ENCODE data around the gene NHERF1. TPM values are rescaled to one million over a fixed set of nuclear protein-coding genes. Genes with fewer than 3 reads are reported as not detected.

Gene NHERF1
- total and polyA plus RNA-seq, 2 of the 8 experiments (the other 6 are each of a cell fraction or from before 2014, with no cell fraction given), result 92.9 to 99.2 TPM

DNA sequence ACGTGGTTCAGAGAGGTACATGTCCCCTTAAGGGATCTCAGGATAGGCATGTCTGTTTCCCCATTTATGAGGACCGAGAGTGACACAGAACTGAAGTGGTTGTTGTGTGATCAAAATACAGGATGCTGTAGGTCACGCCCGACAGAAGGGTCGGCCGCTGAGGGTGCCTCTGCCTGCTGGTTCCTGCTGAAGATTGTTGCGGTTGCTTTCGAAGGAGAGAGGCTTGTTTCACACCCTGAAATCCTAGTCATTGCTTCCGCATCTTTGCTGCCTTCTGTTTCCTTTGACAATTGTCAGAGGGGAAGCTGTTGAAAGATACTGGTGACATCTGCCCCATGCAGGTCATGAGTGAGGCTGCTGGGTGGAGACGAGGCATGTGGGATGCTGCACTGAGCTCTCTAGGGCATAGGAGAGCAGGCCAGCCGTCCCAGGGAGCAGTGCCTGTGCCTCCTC lies 31.5 kb downstream of the NHERF1 start (continued):
- no peak for TF ChIP-seq JUND (IDR thresholded peaks at IDR 0.05; ENCODE audit: low read length)
- TF ChIP-seq, protein P1, sequence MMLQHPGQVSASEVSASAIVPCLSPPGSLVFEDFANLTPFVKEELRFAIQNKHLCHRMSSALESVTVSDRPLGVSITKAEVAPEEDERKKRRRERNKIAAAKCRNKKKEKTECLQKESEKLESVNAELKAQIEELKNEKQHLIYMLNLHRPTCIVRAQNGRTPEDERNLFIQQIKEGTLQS (IDR thresholded peaks at IDR 0.05; ENCODE audit: insufficient read depth, low read depth, low read length), result no peak
- TF ChIP-seq KDM4A (IDR thresholded peaks at IDR 0.05; ENCODE audit: low read depth, low read length, severe bottlenecking), result no peak
- TF ChIP-seq SIX5 (IDR thresholded peaks at IDR 0.05; ENCODE audit: low read depth, low read length), result no peak

Data from H1 (cell line).